ENCODE data around the gene DOCK3.
"Not testable (repeated sequence)": the region's sequence is repeated elsewhere in the genome, so short reads cannot be mapped to it uniquely, and the experiment has no call there.

The DOCK3 gene

GRCh38 chr3:51102396-51102795 lies 427.7 kb downstream of the DOCK3 start:
- in situ Hi-C loops (cut with HindIII; ENCODE audit: low pct_ligation_motif_present, low pct_unique_long_range_greater_than_20kb, low sequenced_read_pairs) = no loop called here
- DNase-seq = no peak

DNA sequence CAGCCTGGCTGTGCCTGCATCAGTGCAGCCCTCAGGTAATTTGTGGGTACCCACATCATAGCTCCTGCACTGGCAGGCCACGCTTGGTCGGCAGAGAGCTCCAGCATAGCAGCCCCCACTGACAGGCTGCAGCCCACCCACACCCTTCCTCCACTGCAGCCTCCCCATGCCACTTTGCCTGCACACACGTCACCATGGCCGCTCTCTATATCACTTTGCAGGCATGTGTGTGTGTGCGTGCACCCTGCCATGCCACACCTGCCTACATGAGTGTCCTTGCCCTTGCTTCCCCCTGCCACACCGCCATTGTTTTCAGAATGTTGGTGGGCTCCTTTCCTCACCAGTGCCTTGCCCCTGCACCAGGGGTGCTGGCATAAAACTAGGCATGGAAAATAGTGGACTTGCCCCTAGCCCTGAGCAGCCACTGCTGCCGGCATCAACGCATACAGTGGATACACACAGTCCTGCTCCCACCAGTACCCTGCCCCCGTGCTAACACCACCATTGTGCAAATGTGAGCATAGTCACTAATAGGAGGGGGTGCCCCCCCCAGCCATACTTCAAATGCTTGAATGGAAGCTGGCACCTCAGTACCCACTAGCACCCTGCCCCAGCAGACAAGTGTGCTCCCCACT lies 431.6 kb downstream of the DOCK3 start:
- no peak for DNase-seq
- in situ Hi-C loops (cut with HindIII; ENCODE audit: low pct_ligation_motif_present, low pct_unique_long_range_greater_than_20kb, low sequenced_read_pairs) = no loop called here

GRCh38 chr3:51110586-51110985 lies 435.9 kb downstream of the DOCK3 start:
- DNase-seq = no peak
- in situ Hi-C loops (cut with HindIII; ENCODE audit: low pct_ligation_motif_present, low pct_unique_long_range_greater_than_20kb, low sequenced_read_pairs) = no loop called here

DNA sequence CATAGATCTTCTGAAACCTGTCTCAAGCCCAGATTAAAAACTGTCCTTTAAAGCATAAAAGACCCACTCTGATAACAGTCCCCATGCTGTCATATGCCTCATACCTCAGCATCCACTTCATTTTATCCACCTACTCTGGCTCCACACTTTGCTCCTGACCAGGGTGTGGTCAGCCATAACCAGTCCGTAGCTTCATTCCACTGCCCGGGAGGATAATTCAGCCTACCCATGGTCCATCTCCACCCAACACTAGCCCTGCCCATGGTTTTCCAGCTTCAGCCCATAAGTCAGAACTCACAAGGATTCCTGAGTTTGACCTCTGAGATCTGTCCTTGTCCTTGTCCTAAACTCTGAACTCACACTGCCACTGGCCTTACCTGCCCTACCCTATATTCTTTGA lies 448.2 kb downstream of the DOCK3 start:
- DNase-seq = no peak
- in situ Hi-C loops (cut with HindIII; ENCODE audit: low pct_ligation_motif_present, low pct_unique_long_range_greater_than_20kb, low sequenced_read_pairs) = no loop called here

GRCh38 chr3:51123531-51123930 lies 448.8 kb downstream of the DOCK3 start:
- no peak for DNase-seq
- in situ Hi-C loops (cut with HindIII; ENCODE audit: low pct_ligation_motif_present, low pct_unique_long_range_greater_than_20kb, low sequenced_read_pairs) = no loop called here

DNA sequence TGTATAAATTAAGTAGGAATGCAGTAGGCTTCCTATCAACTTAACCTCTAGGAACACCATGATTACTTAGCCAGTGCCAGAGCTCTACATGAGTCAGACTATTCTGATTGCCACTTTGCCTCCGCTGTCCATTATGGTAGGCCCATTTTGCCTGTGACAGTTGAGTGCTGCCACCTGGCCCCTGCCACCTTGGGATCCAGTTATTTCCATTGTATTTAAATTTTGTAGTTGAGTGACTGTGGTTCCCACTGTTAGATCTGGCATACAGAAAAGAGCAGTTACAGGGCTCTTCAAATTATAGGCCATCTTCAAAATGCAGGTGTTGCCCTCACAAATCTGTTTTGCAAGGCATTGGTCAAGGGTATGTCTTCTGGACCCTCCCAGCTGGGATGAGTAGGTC lies 456.9 kb downstream of the DOCK3 start:
- in situ Hi-C loops (cut with HindIII; ENCODE audit: low pct_ligation_motif_present, low pct_unique_long_range_greater_than_20kb, low sequenced_read_pairs); DNase-seq: not testable (repeated sequence)

DNA sequence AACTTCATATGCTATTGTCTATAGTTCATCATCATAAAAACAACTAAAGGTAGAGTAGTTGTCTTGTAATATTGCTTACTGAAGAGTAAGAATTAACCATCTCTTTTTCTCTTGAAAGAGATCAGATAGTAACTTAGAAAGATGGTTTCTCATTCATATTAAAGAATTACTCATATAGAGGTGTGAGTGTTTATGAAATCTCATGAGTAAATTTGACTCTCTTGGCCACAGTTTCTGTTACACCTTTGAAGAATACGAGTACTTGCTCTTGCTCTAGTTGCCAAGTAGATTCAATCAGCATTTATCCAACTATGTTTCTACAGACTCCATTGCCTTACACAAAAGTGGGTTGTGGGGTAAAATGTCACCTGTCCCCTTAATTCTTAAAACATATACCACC lies 463.0 kb downstream of the DOCK3 start:
- no peak for DNase-seq
- in situ Hi-C loops (cut with HindIII; ENCODE audit: low pct_ligation_motif_present, low pct_unique_long_range_greater_than_20kb, low sequenced_read_pairs) = no loop called here

- in situ Hi-C loops (cut with HindIII; ENCODE audit: low pct_ligation_motif_present, low pct_unique_long_range_greater_than_20kb, low sequenced_read_pairs) = no loop called here
- no peak for DNase-seq
Observed at GRCh38 chr3:51139616-51140015, 464.9 kb downstream of the DOCK3 start.

GRCh38 chr3:51141573-51141972 lies 466.8 kb downstream of the DOCK3 start:
- no peak for DNase-seq
- in situ Hi-C loops (cut with HindIII; ENCODE audit: low pct_ligation_motif_present, low pct_unique_long_range_greater_than_20kb, low sequenced_read_pairs) = no loop called here

DNA sequence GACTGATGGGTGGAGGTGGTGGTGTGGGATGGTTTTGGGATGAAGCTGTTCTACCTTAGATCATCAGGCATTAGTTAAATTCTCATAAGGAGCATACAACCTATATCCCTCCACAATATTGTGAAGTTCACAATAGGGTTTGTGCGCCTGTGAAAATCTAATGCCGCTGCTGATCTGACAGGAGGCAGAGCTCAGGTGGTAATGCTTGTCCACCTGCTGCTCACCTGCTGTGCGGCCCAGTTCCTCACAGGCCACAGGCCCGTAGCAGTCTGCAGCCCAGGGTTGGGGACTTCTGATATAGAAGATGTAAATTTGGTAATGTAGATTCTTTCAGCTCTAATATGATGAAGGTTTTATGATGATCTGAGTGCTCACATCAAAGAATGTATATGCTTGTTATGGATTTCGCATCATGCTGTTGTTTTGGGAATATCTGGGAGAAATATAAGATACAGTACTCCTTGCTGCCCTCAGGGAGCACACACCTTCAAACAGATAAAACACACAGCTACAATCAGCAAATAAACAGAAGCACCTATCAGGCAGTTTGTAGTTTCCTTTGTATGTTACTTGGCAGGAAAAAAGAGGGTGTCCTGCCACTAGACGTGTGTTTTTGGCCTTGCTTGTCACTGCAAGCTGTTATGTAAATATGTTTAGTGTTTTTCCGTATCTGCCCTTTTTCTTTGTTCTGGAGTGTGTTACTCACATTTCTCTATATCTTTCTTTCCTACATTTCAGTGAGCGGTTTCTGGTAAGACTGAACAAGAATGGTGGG lies 471.3 kb downstream of the DOCK3 start:
- in situ Hi-C loops (cut with HindIII; ENCODE audit: low pct_ligation_motif_present, low pct_unique_long_range_greater_than_20kb, low sequenced_read_pairs) = no loop called here
- no peak for DNase-seq

DNA sequence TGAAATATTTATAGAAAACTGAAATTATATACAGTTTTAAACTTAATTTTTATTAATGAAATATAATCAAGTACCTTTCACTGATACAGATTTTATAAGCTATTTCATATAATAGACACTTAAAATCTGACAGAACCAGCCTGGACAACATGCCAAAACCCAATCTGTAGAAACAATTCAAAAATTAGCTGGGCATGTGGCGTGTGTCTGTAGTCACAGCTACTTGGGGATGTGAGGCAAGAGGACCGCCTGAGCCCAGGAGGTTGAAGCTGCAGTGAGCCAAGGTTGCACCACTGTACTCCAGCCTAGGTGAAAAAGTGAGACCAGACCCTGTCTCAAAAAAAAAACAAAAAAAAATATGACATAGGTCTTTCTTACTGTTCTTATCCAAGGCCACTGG lies 472.1 kb downstream of the DOCK3 start:
- DNase-seq = no peak
- in situ Hi-C loops (cut with HindIII; ENCODE audit: low pct_ligation_motif_present, low pct_unique_long_range_greater_than_20kb, low sequenced_read_pairs) = no loop called here

DNA sequence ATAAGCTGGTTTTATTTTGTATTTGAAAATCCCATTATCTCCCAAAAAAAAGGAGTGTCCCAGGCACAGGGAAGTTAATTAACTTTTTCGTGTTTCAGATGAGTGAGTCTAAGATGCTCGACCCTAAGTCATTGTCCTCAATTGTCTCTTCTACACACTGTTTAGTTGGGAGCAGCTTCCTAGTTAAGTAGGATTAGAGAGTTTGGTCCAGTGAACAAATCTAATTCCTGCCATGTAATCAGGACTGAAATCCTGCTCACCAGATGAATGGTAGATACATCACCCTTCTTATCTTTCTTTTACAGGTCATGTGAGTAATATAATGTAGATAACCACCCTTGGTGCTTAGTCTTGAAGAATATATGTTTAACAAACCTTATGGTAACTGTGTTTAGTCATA lies 481.4 kb downstream of the DOCK3 start:
- no peak for DNase-seq
- in situ Hi-C loops (cut with HindIII; ENCODE audit: low pct_ligation_motif_present, low pct_unique_long_range_greater_than_20kb, low sequenced_read_pairs) = no loop called here

- no peak for DNase-seq
- in situ Hi-C loops (cut with HindIII; ENCODE audit: low pct_ligation_motif_present, low pct_unique_long_range_greater_than_20kb, low sequenced_read_pairs) = no loop called here
Observed at GRCh38 chr3:51163051-51163450, 488.3 kb downstream of the DOCK3 start.

DNA sequence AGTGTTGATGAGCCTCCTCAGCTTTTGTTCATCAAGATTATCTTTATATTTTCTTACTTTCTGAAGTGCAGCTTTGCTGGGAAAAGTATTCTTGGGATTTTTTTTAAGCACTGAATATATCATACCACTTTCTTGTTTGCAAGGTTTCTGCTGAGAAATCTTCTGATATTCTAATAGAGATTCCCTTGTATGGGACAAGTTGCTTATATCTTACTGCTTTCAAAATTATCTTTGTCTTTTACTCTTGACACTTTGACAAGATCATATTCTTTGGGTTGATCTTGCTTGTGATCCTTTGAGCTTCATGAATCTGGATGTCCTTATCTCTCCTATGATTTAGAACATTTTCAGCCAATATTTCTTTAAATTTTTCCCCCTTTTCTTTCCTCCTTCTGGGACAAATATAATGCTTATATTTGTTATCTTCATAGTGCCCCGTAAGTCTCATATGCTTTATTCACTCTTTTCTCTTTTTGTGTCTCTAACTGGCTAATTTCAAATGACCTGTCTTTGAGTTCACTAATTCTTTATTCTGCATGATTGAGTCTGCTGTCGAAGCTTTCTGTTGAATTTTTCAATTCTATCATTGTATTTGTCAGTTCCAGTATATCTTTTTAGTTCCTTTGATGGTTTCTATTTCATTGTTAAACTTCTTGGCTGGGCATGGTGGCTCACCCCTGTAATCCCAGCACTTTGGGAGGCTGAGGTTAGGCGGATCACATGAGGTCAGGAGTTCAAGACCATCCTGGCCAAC lies 499.0 kb downstream of the DOCK3 start:
- no peak for DNase-seq
- in situ Hi-C loops (cut with HindIII; ENCODE audit: low pct_ligation_motif_present, low pct_unique_long_range_greater_than_20kb, low sequenced_read_pairs) = no loop called here

DNA sequence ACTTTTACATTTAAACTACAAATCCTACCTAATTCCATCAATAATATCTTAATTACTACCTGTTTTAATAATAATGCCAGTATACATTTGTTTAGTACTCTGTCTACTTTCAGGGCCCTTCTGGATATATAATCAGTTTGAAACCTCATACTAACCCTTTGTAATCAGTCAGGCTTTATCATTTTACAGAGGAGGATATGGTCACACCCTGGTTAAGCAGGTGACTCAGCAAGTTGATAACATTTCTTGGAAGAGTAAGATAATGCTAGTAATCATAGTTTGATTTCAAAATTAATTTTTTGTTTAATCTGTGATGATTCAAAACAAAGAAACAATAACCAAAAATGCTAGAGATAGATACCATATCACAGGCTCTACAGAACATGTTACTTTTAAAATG lies 502.2 kb downstream of the DOCK3 start:
- in situ Hi-C loops (cut with HindIII; ENCODE audit: low pct_ligation_motif_present, low pct_unique_long_range_greater_than_20kb, low sequenced_read_pairs) = no loop called here
- DNase-seq = no peak

GRCh38 chr3:51186446-51186845 lies 511.7 kb downstream of the DOCK3 start:
- DNase-seq; in situ Hi-C loops (cut with HindIII; ENCODE audit: low pct_ligation_motif_present, low pct_unique_long_range_greater_than_20kb, low sequenced_read_pairs): not testable (repeated sequence)

DNA sequence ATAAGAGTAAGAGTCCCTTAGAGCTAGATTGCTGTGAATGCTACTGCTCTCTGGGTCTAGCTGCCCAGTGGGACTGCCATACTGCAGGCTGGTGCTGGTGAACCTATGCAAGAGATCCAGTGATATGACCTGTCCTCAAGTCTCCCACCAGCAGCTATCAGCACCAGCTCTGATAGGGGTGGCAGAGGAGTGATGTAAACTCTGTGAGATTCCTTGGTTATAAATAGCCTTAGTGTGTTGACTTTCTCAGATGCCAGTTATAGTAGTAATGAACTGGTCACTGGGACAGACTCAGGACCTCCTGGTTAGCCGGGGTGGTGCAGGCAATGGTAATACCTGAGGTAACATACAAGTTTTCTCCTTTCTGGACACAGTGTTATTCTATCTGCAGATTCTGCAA lies 515.5 kb downstream of the DOCK3 start:
- no peak for DNase-seq
- in situ Hi-C loops (cut with HindIII; ENCODE audit: low pct_ligation_motif_present, low pct_unique_long_range_greater_than_20kb, low sequenced_read_pairs) = no loop called here

DNA sequence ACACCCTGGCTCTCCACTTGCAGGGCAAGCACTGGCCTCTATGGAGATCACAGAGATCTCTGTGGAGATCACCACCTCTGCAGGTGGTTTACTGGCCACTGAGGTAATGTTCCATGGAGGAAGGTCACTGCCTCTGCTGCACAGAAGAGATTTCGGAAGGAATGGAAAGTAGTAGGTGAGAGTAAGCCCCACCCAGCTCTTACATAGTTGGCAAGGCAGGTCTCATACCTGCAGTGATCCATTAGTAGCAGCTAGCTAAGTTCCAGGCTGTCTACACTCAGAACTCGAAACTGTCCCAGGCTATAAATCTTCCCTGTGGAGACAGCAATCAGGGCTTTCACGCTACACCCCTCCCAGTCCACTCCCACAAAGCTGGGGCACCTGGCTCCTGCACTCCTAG lies 516.1 kb downstream of the DOCK3 start:
- in situ Hi-C loops (cut with HindIII; ENCODE audit: low pct_ligation_motif_present, low pct_unique_long_range_greater_than_20kb, low sequenced_read_pairs) = no loop called here
- no peak for DNase-seq

DNA sequence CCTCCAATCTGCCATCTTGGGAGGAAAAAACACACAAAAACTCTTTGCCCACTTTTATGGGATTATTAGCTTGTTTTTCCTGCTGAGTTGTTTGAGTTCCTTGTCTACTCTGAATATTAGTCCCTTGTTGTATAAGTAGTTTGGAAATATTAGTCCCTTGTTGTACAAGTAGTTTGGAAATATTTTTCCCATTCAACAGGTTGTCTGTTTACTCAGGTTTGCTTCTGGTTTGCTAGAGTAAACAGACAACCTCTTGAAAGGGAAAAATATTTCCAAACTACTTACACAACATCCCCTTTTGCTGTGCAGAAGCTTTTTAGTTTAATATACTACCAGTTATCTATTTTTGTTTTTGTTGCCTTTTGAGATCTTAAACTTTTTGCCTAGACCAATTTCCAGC lies 517.0 kb downstream of the DOCK3 start:
- DNase-seq = no peak
- in situ Hi-C loops (cut with HindIII; ENCODE audit: low pct_ligation_motif_present, low pct_unique_long_range_greater_than_20kb, low sequenced_read_pairs) = no loop called here

DNA sequence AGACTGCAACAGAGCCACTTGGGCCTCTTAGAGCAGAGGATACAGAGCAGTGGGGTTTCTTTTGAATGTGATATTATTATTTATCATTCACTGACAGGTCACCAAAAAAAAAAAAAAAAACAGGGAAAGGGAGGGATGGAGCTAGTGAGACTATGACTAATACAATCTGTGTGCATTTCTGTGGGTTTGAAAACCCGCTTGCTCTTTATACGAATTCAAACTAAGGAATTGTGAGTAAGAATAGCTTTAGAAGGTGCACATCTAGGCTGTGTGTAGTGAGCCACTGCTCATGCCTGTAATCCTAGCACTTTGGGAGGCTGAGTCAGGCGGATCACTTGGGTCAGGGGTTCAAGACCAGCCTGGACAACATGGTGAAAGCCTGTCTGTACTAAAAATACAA lies 523.8 kb downstream of the DOCK3 start:
- in situ Hi-C loops (cut with HindIII; ENCODE audit: low pct_ligation_motif_present, low pct_unique_long_range_greater_than_20kb, low sequenced_read_pairs) = no loop called here
- DNase-seq = no peak

Data from ACHN (cell line).